Endothelial cell of umbilical vein (primary cell): ENCODE results near the gene CBFA2T3.

Source experiments
- POLR2AphosphoS5 ChIP-seq: IDR thresholded peaks from 2 replicates; pipeline ENCODE4 v1.6.1; 2012; ENCODE audit warnings: low read depth, mild to moderate bottlenecking, control low read depth, low read length, moderate library complexity; ENCODE audit not compliant: insufficient read depth
- TF ChIP-seq, protein P1 (sequence below), 2 donors: IDR thresholded peaks; 1 replicate in 1 of 2; 2 replicates in 1 of 2; pipeline ENCODE4 v1.5.1; 2011; ENCODE audit warnings: low read length in 2 of 2, mild to moderate bottlenecking in 2 of 2, moderate library complexity in 2 of 2, control low read depth in 1 of 2, inconsistent platforms in 1 of 2, low read depth in 1 of 2; ENCODE audit not compliant: insufficient read depth in 1 of 2; ENCODE audit errors: extremely low read depth in 1 of 2

DNA sequence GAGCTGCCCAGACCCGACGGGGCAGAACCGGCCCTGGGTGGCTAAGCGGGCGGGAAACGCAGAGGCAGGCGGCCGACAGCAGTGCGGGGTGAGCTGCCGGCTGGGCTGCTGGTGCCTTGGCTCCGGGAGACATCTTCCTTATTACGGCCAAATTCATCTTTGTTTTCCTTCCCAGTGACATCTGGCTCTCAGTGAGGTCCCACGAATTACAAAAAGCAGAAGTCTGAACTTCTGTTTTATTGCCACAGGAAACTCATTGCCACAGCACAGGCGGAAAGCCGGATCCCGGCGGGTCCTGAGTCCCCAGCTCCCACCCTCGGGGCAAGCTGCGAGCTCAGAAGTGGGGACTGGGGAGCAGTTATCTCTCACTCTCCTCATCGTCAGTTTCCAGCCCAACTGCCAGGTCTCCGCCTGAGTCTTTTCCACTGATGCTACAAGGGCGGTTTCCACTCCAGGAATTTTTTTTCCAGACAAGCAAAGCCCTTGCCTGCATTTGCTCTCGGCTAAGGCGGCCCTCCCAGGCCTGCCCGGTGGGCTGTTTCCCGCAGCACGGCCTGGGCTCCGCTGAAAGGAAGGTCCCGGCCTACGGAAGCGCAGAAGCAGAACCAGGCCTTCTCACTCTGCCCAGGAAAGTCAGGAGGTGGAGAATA, 40.3 kb downstream of the CBFA2T3 start:
- TF ChIP-seq, protein P1, sequence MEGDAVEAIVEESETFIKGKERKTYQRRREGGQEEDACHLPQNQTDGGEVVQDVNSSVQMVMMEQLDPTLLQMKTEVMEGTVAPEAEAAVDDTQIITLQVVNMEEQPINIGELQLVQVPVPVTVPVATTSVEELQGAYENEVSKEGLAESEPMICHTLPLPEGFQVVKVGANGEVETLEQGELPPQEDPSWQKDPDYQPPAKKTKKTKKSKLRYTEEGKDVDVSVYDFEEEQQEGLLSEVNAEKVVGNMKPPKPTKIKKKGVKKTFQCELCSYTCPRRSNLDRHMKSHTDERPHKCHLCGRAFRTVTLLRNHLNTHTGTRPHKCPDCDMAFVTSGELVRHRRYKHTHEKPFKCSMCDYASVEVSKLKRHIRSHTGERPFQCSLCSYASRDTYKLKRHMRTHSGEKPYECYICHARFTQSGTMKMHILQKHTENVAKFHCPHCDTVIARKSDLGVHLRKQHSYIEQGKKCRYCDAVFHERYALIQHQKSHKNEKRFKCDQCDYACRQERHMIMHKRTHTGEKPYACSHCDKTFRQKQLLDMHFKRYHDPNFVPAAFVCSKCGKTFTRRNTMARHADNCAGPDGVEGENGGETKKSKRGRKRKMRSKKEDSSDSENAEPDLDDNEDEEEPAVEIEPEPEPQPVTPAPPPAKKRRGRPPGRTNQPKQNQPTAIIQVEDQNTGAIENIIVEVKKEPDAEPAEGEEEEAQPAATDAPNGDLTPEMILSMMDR (IDR thresholded peaks at IDR 0.05; ENCODE audit: extremely low read depth in 1 of 2, insufficient read depth in 1 of 2, low read depth in 1 of 2, low read length in 2 of 2): no peak
- no peak for TF ChIP-seq POLR2AphosphoS5
